Type B pancreatic cell (in vitro differentiated cells): Measurements from ENCODE around the gene SULF2. TPM values are rescaled to one million over a fixed set of nuclear protein-coding genes. Genes with fewer than 3 reads are reported as not detected.

Experiments
- DNase-seq: peaks from one replicate; pipeline ENCODE4 v3.0.0; 2021; ENCODE audit warnings: mixed read lengths; ENCODE audit not compliant: unreplicated experiment; ENCODE audit errors: extremely low spot score
- H3K27ac Mint-ChIP-seq: 2 replicates; pipeline ENCODE4 v1.8.0; 2021; ENCODE audit warnings: mild to moderate bottlenecking, mixed read lengths
- H3K27me3 Mint-ChIP-seq: 2 replicates; pipeline ENCODE4 v1.8.0; 2021; ENCODE audit warnings: mixed read lengths
- H3K36me3 Mint-ChIP-seq: 2 replicates; pipeline ENCODE4 v1.8.0; 2021; ENCODE audit warnings: mixed read lengths
- H3K4me1 Mint-ChIP-seq: one replicate; pipeline ENCODE4 v1.8.0; 2021; ENCODE audit warnings: mixed read lengths; ENCODE audit not compliant: unreplicated experiment
- H3K4me3 Mint-ChIP-seq: 2 replicates; pipeline ENCODE4 v1.8.0; 2021; ENCODE audit warnings: mild to moderate bottlenecking, mixed read lengths
- H3K9me3 Mint-ChIP-seq: 2 replicates; pipeline ENCODE4 v1.8.0; 2021; ENCODE audit warnings: mixed read lengths
- CTCF ChIP-seq: fragments of 200-600 bp; sonication (generic); conservative IDR thresholded peaks from 2 replicates; pipeline ENCODE4 v1.5.0; 2021; ENCODE audit warnings: antibody characterized with exemption, mild to moderate bottlenecking
- total RNA-seq: library from RNA; stranded (reverse); gene quantifications from 2 replicates; pipeline ENCODE4 v1.2.1, GENCODE V29; 2021; ENCODE audit warnings: low replicate concordance

SULF2 gene
- total RNA-seq, 1 donor from 2014 or later: 146 TPM

GRCh38 chr20:47765691-47766594 lies 19.3 kb downstream of the SULF2 start:
- DNase-seq: no peak
- peaks cover 45% of the 10 kb centered on the region for H3K4me1 Mint-ChIP-seq
- H3K4me3 Mint-ChIP-seq: no peak overlapping the region
- TF ChIP-seq CTCF: no peak
- H3K9me3 Mint-ChIP-seq: no peaks in the 10 kb centered on the region
- peaks cover 35% of the 10 kb centered on the region for H3K36me3 Mint-ChIP-seq
- H3K27me3 Mint-ChIP-seq: peaks cover 3% of the 10 kb centered on the region
- peak overlapping the region; percentile 59 for H3K27ac Mint-ChIP-seq

- peaks cover 3% of the 10 kb centered on the region for H3K27me3 Mint-ChIP-seq
- no peak for DNase-seq
- H3K27ac Mint-ChIP-seq: no peak overlapping the region
- TF ChIP-seq CTCF: no peak
- H3K4me1 Mint-ChIP-seq: peaks cover 52% of the 10 kb centered on the region
- peaks cover 32% of the 10 kb centered on the region for H3K36me3 Mint-ChIP-seq
- H3K9me3 Mint-ChIP-seq: no peaks in the 10 kb centered on the region
- H3K4me3 Mint-ChIP-seq: no peak overlapping the region
These were observed 20.0 kb downstream of the SULF2 start for GRCh38 chr20:47765271-47765670.

GRCh38 chr20:47764154-47764733 lies 21.0 kb downstream of the SULF2 start:
- no peak overlapping the region for H3K4me3 Mint-ChIP-seq
- H3K36me3 Mint-ChIP-seq: peaks cover 24% of the 10 kb centered on the region
- no peak overlapping the region for H3K27ac Mint-ChIP-seq
- H3K9me3 Mint-ChIP-seq: no peaks in the 10 kb centered on the region
- peaks cover 3% of the 10 kb centered on the region for H3K27me3 Mint-ChIP-seq
- H3K4me1 Mint-ChIP-seq: peaks cover 55% of the 10 kb centered on the region
- no peak for TF ChIP-seq CTCF
- DNase-seq: no peak

DNA sequence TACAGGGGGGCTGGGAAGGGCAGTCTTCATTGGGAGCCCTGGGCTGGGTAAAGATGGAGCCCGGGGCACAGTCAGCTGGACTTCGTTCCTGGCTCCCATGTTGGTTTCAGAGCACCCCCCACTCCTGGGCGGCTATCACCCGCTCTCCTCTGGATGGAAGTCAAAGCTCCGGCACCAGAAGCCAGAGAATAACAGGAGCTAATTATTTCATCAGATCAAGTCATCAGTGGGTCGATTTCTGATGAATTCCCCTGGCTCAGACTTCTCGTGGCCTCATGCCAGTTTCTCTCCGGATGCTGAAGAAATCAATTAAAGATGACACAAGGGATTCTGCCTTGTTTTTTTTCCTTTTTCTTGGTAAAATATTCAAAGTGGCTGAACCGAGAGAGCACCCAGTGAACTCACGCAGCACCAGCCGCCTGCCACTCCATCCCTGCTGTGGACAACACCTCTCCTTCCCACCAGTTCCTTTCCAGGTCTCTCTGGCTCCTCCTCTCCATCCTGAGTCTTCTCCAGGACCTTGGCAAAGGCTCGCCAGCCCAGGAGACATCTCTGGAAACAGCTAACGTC lies 22.5 kb downstream of the SULF2 start:
- Mint-ChIP-seq H3K4me1 (peaks cover 60% of the 10 kb centered on the region), H3K36me3 (peaks cover 21% of the 10 kb centered on the region), H3K27me3 (peaks cover 3% of the 10 kb centered on the region), H3K4me3 (no peak overlapping the region), H3K9me3 (no peaks in the 10 kb centered on the region), H3K27ac (no peak overlapping the region)
- no peak for DNase-seq
- TF ChIP-seq CTCF: no peak

DNA sequence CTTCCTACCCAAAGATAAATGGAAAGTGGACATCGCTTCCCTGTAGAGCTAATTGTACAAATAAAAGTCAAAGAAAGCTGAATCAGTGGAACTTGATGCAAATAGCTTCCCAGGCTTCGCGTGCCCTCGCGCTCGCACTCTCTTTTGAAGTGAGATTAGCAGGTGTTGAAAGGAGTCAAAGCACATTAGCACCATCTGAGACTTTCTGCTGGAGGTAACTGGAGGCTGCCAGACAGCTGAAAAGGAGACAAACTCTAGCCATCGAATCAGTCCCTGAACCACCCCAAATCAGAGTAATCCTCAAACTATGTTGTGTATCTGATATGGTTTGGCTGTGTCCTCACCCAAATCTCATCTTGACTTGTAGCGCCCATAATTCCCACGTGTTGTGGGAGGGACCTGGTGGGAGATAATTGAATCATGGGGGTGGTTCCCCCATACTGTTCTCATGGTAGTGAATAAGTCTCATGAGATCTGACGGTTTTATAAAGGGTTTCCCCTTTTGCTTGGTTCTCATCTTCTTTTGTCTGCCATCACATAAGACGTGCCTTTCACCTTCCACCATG lies 23.7 kb downstream of the SULF2 start:
- H3K9me3 Mint-ChIP-seq: no peaks in the 10 kb centered on the region
- H3K4me3 Mint-ChIP-seq: no peak overlapping the region
- H3K36me3 Mint-ChIP-seq: peaks cover 22% of the 10 kb centered on the region
- H3K4me1 Mint-ChIP-seq: peaks cover 62% of the 10 kb centered on the region
- no peak for TF ChIP-seq CTCF
- peaks cover 3% of the 10 kb centered on the region for H3K27me3 Mint-ChIP-seq
- DNase-seq: no peak
- no peak overlapping the region for H3K27ac Mint-ChIP-seq
